Ishikawa (cell line): Measurements from ENCODE around the gene COL6A1.

ENCODE experiments used
- CEBPB ChIP-seq: IDR thresholded peaks from 2 replicates; pipeline ENCODE4 v1.6.1; 2012
- CREB1 ChIP-seq: IDR thresholded peaks from 2 replicates; pipeline ENCODE4 v1.6.1; 2012; ENCODE audit warnings: low read depth
- EGR1 ChIP-seq: IDR thresholded peaks from 2 replicates; pipeline ENCODE4 v1.6.1; 2012
- EP300 ChIP-seq: IDR thresholded peaks from 2 replicates; pipeline ENCODE4 v1.6.1; 2012; ENCODE audit warnings: borderline replicate concordance
- FOXM1 ChIP-seq: IDR thresholded peaks from 2 replicates; pipeline ENCODE4 v1.6.1; 2012; ENCODE audit warnings: low read depth, borderline replicate concordance
- NFIC ChIP-seq: IDR thresholded peaks from 2 replicates; pipeline ENCODE4 v1.6.1; 2012
- RAD21 ChIP-seq: IDR thresholded peaks from 2 replicates; pipeline ENCODE4 v1.6.1; 2012; ENCODE audit warnings: low read depth
- REST ChIP-seq: IDR thresholded peaks from 2 replicates; pipeline ENCODE4 v1.6.1; 2012; ENCODE audit warnings: low read depth, mild to moderate bottlenecking
- TAF1 ChIP-seq: IDR thresholded peaks from 2 replicates; pipeline ENCODE4 v1.6.1; 2012; ENCODE audit warnings: low read depth, mild to moderate bottlenecking
- TCF12 ChIP-seq: IDR thresholded peaks from 2 replicates; pipeline ENCODE4 v1.6.1; 2012; ENCODE audit warnings: low read depth
- TEAD4 ChIP-seq: IDR thresholded peaks from 2 replicates; pipeline ENCODE4 v1.6.1; 2012
- YY1 ChIP-seq: IDR thresholded peaks from 2 replicates; pipeline ENCODE4 v1.6.1; 2012; ENCODE audit warnings: low read depth
- ZBTB7A ChIP-seq: IDR thresholded peaks from 2 replicates; pipeline ENCODE4 v1.6.1; 2012; ENCODE audit warnings: low read depth
- TF ChIP-seq, protein P1 (sequence below): IDR thresholded peaks from 2 replicates; pipeline ENCODE4 v1.6.1; 2012
- TF ChIP-seq, protein P2 (sequence below): IDR thresholded peaks from 2 replicates; pipeline ENCODE4 v1.6.1; 2012

The COL6A1 gene

GRCh38 chr21:45969921-45970673 lies 11.5 kb upstream of the COL6A1 start:
- TF ChIP-seq ZBTB7A (no peak), NFIC (no peak), RAD21 (no peak), EGR1 (no peak), TEAD4 (no peak), EP300 (no peak), TAF1 (no peak), CREB1 (no peak), FOXM1 (no peak), TCF12 (no peak), REST (no peak), YY1 (no peak), CEBPB (no peak)
- TF ChIP-seq, protein P1, sequence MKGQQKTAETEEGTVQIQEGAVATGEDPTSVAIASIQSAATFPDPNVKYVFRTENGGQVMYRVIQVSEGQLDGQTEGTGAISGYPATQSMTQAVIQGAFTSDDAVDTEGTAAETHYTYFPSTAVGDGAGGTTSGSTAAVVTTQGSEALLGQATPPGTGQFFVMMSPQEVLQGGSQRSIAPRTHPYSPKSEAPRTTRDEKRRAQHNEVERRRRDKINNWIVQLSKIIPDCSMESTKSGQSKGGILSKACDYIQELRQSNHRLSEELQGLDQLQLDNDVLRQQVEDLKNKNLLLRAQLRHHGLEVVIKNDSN = no peak
- TF ChIP-seq, protein P2, sequence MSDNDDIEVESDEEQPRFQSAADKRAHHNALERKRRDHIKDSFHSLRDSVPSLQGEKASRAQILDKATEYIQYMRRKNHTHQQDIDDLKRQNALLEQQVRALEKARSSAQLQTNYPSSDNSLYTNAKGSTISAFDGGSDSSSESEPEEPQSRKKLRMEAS = no peak

DNA sequence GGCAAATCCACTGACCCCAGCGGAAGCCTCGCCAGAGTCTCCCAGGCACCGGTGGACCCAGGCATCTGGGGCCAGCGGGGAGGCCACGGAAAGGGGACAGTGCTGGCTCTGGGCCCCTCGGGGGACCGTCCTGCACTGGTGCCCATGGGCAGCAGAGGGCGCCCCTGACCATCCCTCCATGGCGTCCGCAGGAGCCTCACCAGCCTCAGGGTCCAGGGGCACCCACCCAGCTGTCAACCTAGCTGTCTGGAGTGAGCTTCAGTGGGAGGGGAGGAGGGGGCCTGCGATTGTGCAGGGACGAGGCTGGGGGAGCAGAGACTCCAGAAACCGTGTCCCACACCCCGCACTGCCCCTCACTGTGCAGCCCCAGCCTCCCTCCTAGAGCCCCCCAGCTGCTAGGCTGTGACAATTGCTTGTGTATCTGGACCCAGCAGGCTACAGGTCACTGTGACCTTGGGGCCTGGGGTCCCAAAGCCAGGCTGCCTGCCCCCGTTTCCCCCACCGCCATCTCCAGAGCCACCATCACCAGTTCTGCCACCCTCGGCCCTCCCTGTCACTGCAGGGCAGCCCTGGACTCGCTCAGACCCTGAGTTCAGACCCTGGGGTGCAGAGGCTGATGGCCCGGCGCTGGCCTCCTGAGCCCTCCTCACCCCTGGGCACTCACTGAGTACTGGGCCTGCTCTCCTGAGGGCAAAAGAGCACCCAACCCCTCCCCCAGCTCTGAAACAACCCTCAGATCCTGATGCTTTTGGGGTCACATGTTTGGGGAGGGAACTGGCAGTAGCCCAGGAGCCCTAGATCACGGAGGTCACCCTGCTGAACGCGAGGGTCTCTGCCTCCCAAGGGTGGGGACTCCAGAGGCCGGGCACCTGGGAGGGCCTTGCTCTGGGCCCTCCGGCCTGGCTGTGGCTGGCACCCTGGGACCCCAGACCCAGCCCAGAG lies 10.6 kb upstream of the COL6A1 start:
- no peak for TF ChIP-seq EGR1
- no peak for TF ChIP-seq FOXM1
- no peak for TF ChIP-seq NFIC
- TF ChIP-seq, protein P1 = no peak
- no peak for TF ChIP-seq CEBPB
- no peak for TF ChIP-seq TAF1
- TF ChIP-seq TEAD4 = no peak
- TF ChIP-seq, protein P2 = no peak
- TF ChIP-seq EP300 = no peak
- TF ChIP-seq ZBTB7A = peak; percentile 83
- TF ChIP-seq REST = no peak
- peak; percentile 89 for TF ChIP-seq RAD21

DNA sequence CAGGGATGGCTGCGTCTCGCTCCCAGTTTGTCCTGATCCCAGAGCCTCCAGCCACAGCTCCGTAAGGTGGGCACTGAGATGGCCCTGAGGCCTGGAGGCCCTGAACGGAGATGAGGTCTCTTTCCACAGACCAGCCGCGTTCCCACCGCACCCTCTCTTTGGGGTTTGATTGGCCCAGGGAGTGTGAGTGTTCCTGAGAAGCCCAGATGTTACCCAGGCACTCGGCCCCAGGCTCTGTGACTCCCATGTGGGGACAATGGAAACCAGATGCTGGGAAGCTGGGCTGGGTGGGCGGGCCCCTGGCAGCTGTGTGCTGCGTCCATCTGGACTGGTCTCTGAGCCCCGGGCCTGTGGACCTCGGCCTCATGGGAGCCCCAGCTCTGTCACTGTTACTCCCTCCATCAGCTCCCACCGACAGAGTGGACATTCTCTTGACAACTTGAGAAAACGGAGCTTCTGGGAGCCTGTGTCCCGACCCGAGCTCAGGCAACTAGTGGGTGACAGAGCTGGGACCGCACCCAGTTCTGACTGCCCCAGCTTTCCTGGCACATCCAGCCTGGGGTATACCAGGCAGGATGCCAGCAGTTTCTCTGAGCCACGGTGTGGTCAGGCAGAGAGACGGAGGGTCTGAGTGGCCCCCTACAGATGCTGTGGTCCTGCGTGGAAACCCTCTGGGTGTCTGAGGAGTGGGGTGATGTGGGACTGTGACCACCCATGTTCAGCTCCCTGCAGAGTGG lies 9.8 kb upstream of the COL6A1 start:
- no peak for TF ChIP-seq EP300
- TF ChIP-seq, protein P1 = no peak
- TF ChIP-seq REST = no peak
- no peak for TF ChIP-seq TEAD4
- no peak for TF ChIP-seq ZBTB7A
